Measurements from ENCODE around the gene RTTN.

DNA sequence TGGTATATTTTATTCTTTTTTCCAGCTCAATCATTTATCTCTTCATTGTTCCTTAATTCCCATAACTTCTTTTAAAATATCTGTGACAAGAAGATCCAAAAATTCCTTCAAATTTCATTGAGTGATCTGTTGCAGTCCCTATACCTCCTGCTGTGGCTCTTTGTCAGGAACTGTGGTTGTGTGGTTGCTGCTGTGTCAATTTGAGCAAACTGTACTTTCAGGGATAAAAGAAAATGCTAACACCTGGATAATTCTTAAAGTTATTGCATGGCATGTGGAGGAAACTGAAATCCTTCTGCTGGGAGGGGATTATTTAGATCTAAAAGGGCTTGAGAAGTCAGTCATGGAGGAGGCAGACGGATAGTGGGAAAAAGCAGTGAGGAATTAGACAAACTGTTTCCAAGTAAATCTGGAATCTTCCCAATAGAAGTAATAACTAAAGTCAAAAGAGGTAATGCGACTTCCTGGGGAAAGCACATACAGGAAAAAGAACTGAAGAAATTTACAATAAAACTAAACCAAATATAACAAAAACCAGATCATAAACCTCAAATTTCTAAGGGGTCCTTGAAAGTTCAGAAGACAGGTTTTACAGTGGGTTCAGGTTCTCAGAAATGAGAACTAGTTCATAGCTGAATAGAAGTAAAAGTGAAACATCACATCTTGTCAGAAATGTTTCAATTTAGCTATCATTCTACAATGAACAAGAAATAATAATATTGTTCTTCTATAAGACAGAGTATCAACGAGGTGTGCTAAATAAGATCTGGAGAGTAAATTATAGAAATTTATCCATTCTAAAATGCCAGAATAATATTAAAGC, 224.3 kb downstream of the RTTN start:
- TF ChIP-seq JUND (IDR thresholded peaks at IDR 0.05) (no peak), GABPA (IDR thresholded peaks at IDR 0.05 in 1 of 2, conservative IDR thresholded peaks at IDR 0.05 in 1 of 2) (no peak), ZBTB33 (IDR thresholded peaks at IDR 0.05) (no peak), REST (IDR thresholded peaks at IDR 0.05) (no peak), YY1 (IDR thresholded peaks at IDR 0.05) (no peak), RAD21 (IDR thresholded peaks at IDR 0.05) (no peak), HNF4A (conservative IDR thresholded peaks at IDR 0.05) (no peak), EGR1 (IDR thresholded peaks at IDR 0.05; ENCODE audit: low read depth in 2 of 2) (no peak), NR2F2 (IDR thresholded peaks at IDR 0.05) (no peak), FOXA1 (IDR thresholded peaks at IDR 0.05) (no peak)
- TF ChIP-seq, protein P1, sequence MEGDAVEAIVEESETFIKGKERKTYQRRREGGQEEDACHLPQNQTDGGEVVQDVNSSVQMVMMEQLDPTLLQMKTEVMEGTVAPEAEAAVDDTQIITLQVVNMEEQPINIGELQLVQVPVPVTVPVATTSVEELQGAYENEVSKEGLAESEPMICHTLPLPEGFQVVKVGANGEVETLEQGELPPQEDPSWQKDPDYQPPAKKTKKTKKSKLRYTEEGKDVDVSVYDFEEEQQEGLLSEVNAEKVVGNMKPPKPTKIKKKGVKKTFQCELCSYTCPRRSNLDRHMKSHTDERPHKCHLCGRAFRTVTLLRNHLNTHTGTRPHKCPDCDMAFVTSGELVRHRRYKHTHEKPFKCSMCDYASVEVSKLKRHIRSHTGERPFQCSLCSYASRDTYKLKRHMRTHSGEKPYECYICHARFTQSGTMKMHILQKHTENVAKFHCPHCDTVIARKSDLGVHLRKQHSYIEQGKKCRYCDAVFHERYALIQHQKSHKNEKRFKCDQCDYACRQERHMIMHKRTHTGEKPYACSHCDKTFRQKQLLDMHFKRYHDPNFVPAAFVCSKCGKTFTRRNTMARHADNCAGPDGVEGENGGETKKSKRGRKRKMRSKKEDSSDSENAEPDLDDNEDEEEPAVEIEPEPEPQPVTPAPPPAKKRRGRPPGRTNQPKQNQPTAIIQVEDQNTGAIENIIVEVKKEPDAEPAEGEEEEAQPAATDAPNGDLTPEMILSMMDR (IDR thresholded peaks at IDR 0.05; ENCODE audit: low read depth, low read length, missing input control), result no peak
- TF ChIP-seq, protein P2, sequence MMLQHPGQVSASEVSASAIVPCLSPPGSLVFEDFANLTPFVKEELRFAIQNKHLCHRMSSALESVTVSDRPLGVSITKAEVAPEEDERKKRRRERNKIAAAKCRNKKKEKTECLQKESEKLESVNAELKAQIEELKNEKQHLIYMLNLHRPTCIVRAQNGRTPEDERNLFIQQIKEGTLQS (IDR thresholded peaks at IDR 0.05), result no peak
